SK-N-SH (cell line): ENCODE data around the gene AHNAK. TPM values are rescaled to one million over a fixed set of nuclear protein-coding genes. Genes with fewer than 3 reads are reported as not detected.

Experiments
- CTCF ChIA-PET: fragments of 300-600, 350-600 bp; formaldehyde crosslinking; extraction: SDS; loops from one replicate; lab custom pipeline; 2021; lab: Yijun Ruan, JAX
- POLR2A ChIA-PET: fragments of 350-600 bp; sonication (Branson Sonifier 250); formaldehyde crosslinking; extraction: SDS; loops from one replicate; lab custom pipeline; 2020; ENCODE audit warnings: antibody characterized with exemption, inconsistent platforms; lab: Yijun Ruan, JAX
- DNase-seq: peaks from one replicate; pipeline ENCODE4 v3.0.0; 2012
- H2AFZ ChIP-seq: fragments of 200-600 bp; sonication (generic); 2 replicates; pipeline ENCODE4 v1.8.1; 2016; ENCODE audit warnings: antibody characterized with exemption, mild to moderate bottlenecking, low read depth
- H3F3A ChIP-seq: fragments of 200-600 bp; sonication (generic); replicated peaks from 2 replicates; pipeline ENCODE3; 2016; ENCODE audit warnings: antibody characterized with exemption, mild to moderate bottlenecking; ENCODE audit not compliant: insufficient read depth
- H3K27ac ChIP-seq, 2 experiments: fragments of 200-500 bp in 1 of 2; fragments of 200-600 bp in 1 of 2; sonication (Bioruptor generic) in 1 of 2; sonication (generic), shearing (Covaris generic) in 1 of 2; 2 replicates each; pipeline versions ENCODE4 v1.5.1 to v1.6.1; 2014 to 2016; ENCODE audit warnings: low read depth in 2 of 2, inconsistent platforms in 1 of 2, low read length in 1 of 2, mild to moderate bottlenecking in 1 of 2, mixed read lengths in 1 of 2
- H3K27me3 ChIP-seq: fragments of 200-600 bp; sonication (generic), shearing (Covaris generic); 2 replicates; pipeline ENCODE4 v1.6.1; 2016; ENCODE audit warnings: mixed run types; ENCODE audit not compliant: insufficient read depth
- H3K36me3 ChIP-seq, 2 experiments: fragments of 200-500 bp in 1 of 2; fragments of 200-600 bp in 1 of 2; sonication (Bioruptor generic) in 1 of 2; sonication (generic) in 1 of 2; replicated peaks in 1 of 2; 2 replicates each; pipeline versions ENCODE3 to v1.5.1; 2014 to 2016; ENCODE audit warnings: low read length in 1 of 2, mild to moderate bottlenecking in 1 of 2; ENCODE audit not compliant: insufficient read depth in 2 of 2, control insufficient read depth in 1 of 2
- H3K4me1 ChIP-seq, 2 experiments: fragments of 200-500 bp in 1 of 2; fragments of 200-600 bp in 1 of 2; sonication (Bioruptor generic) in 1 of 2; sonication (generic), shearing (Covaris generic) in 1 of 2; 2 replicates each; pipeline versions ENCODE4 v1.5.1 to v1.6.1; 2014 to 2016; ENCODE audit warnings: low read depth in 1 of 2, low read length in 1 of 2, mixed run types in 1 of 2; ENCODE audit not compliant: insufficient read depth in 2 of 2, control insufficient read depth in 1 of 2
- H3K4me2 ChIP-seq: fragments of 200-600 bp; sonication (generic), shearing (Covaris generic); 2 replicates; pipeline ENCODE4 v1.6.1; 2017; ENCODE audit warnings: mixed run types
- H3K4me3 ChIP-seq, 2 experiments: fragments of 200-500 bp in 1 of 2; fragments of 200-600 bp in 1 of 2; sonication (Bioruptor generic) in 1 of 2; sonication (generic), shearing (Covaris generic) in 1 of 2; 2 replicates each; pipeline versions ENCODE4 v1.5.1 to v1.8.1; 2014 to 2016; ENCODE audit warnings: low read depth in 2 of 2, inconsistent platforms in 1 of 2, low read length in 1 of 2, mild to moderate bottlenecking in 1 of 2, mixed read lengths in 1 of 2, moderate library complexity in 1 of 2
- H3K79me2 ChIP-seq: fragments of 200-600 bp; sonication (generic); 2 replicates; pipeline ENCODE4 v1.8.1; 2017; ENCODE audit warnings: mild to moderate bottlenecking; ENCODE audit not compliant: insufficient read depth
- H3K9ac ChIP-seq: fragments of 200-600 bp; sonication (generic); 2 replicates; pipeline ENCODE4 v1.6.1; 2017; ENCODE audit warnings: mixed run types
- H3K9me2 ChIP-seq: fragments of 200-600 bp; sonication (generic); 2 replicates; pipeline ENCODE4 v1.6.1; 2017; ENCODE audit warnings: mixed run types
- H3K9me3 ChIP-seq: fragments of 200-600 bp; sonication (generic); 2 replicates; pipeline ENCODE4 v1.6.1; 2017; ENCODE audit warnings: mixed run types, mild to moderate bottlenecking, moderate library complexity
- H4K20me1 ChIP-seq: fragments of 200-600 bp; sonication (generic); 2 replicates; pipeline ENCODE4 v1.6.1; 2017; ENCODE audit warnings: mild to moderate bottlenecking, mixed run types; ENCODE audit not compliant: insufficient read depth
- CHD2 ChIP-seq: fragments of 150-350 bp; IDR thresholded peaks from 2 replicates; pipeline ENCODE4 v1.6.1; 2018; ENCODE audit warnings: low read length; ENCODE audit not compliant: partially characterized antibody
- ELF1 ChIP-seq: IDR thresholded peaks from 2 replicates; pipeline ENCODE4 v1.4.0; 2012
- EZH2phosphoT487 ChIP-seq: fragments of 200-600 bp; sonication (generic); IDR thresholded peaks from 2 replicates; pipeline ENCODE4 v1.6.1; 2017; ENCODE audit warnings: low read depth, mixed run types, mild to moderate bottlenecking, antibody characterized with exemption, moderate library complexity, borderline replicate concordance
- FOXJ3 ChIP-seq: sonication (generic); formaldehyde crosslinking; IDR thresholded peaks from 2 replicates; pipeline ENCODE4 v1.5.1; 2020; ENCODE audit warnings: mild to moderate bottlenecking, missing genetic modification reagents
- FOXM1 ChIP-seq: IDR thresholded peaks from 2 replicates; pipeline ENCODE4 v1.4.0; 2012; ENCODE audit warnings: low read depth, mild to moderate bottlenecking
- GABPA ChIP-seq: IDR thresholded peaks from 2 replicates; pipeline ENCODE4 v1.4.0; 2012; ENCODE audit warnings: low read depth, mild to moderate bottlenecking
- IRF3 ChIP-seq: fragments of 150-350 bp; IDR thresholded peaks from 2 replicates; pipeline ENCODE4 v1.6.1; 2016; ENCODE audit warnings: mild to moderate bottlenecking, low read depth, low read length
- MAX ChIP-seq: IDR thresholded peaks from 2 replicates; pipeline ENCODE4 v1.4.0; 2012; ENCODE audit warnings: low read depth
- RAD21 ChIP-seq: IDR thresholded peaks from 2 replicates; pipeline ENCODE4 v1.6.1; 2012; ENCODE audit warnings: mild to moderate bottlenecking, low read length
- RCOR1 ChIP-seq: fragments of 150-350 bp; IDR thresholded peaks from 2 replicates; pipeline ENCODE4 v1.6.1; 2017; ENCODE audit warnings: antibody characterized with exemption, low read length
- REST ChIP-seq: IDR thresholded peaks from 2 replicates; pipeline ENCODE4 v1.6.1; 2012; ENCODE audit warnings: mild to moderate bottlenecking, low read depth, low read length, moderate library complexity
- RXRA ChIP-seq: IDR thresholded peaks from 2 replicates; pipeline ENCODE4 v1.4.0; 2012; ENCODE audit warnings: low read depth, mild to moderate bottlenecking, borderline replicate concordance
- USF1 ChIP-seq: IDR thresholded peaks from 2 replicates; pipeline ENCODE4 v1.4.0; 2012; ENCODE audit warnings: low read depth, borderline replicate concordance
- USF2 ChIP-seq: fragments of 150-350 bp; IDR thresholded peaks from 2 replicates; pipeline ENCODE4 v1.6.1; 2017; ENCODE audit warnings: antibody characterized with exemption, low read length, low read depth, borderline replicate concordance
- ZBTB33 ChIP-seq: IDR thresholded peaks from 2 replicates; pipeline ENCODE4 v1.4.0; 2012; ENCODE audit warnings: low read depth, borderline replicate concordance
- WGBS: methylation state at CpG from one replicate; pipeline ENCODE4 v1.1.6; 2017; ENCODE audit warnings: low lambda C conversion rate; 5-methylcytosine and 5-hydroxymethylcytosine counted together
- polyA plus RNA-seq, 3 experiments: library from polyadenylated mRNA; depleted of rRNA; stranded (reverse); fragments of >200 nt; gene quantifications; 2 replicates each; pipeline ENCODE4 v1.2.3, GENCODE V29; 2012

The AHNAK gene
- polyA plus RNA-seq, 1 of the 3 experiments (the other 2 are of a cell fraction) = 57.8 TPM

- no peaks in the 10 kb centered on the region for H3K9me3 ChIP-seq
- 64% methylated on average over 10 of the region's 10 CpGs for WGBS
- H3K4me2 ChIP-seq = no peak overlapping the region
- no peaks in the 10 kb centered on the region for H3K9me2 ChIP-seq
- no peak overlapping the region for H3K9ac ChIP-seq
- H3K4me3 ChIP-seq = no peak overlapping the region
- no peaks in the 10 kb centered on the region for H4K20me1 ChIP-seq
- H3K36me3 ChIP-seq = no peaks in the 10 kb centered on the region
- DNase-seq = no peak
- peaks cover 3 to 10% of the 10 kb centered on the region in 2 experiments; a peak in 2 of 4 replicates for H3K4me1 ChIP-seq
- H3K79me2 ChIP-seq = no peaks in the 10 kb centered on the region; the same call in 1 of the 2 replicates
- no peak overlapping the region for H3K27ac ChIP-seq
- peaks cover 6% of the 10 kb centered on the region for H3F3A ChIP-seq
- H3K27me3 ChIP-seq = no peaks in the 10 kb centered on the region
- TF ChIP-seq FOXJ3 (CRISPR knock-in tag) (no peak), GABPA (no peak), ELF1 (no peak), USF1 (no peak), CHD2 (no peak), EZH2phosphoT487 (no peak), IRF3 (no peak), RXRA (no peak), MAX (no peak)
- TF ChIP-seq, all 33 proteins: peak for 0
- ChIA-PET CTCF (interaction anchor here (0.8 kb wide), 1 partner anchor 78 kb away, joined by 3 read pairs; no protein-coding TSS in a partner anchor), POLR2A (no interaction called here)
- H2AFZ ChIP-seq = no peak overlapping the region
Measured at GRCh38 chr11:62502030-62502730, 44.4 kb downstream of the AHNAK start.

- Histone ChIP-seq H3F3A (peaks cover 10% of the 10 kb centered on the region), H4K20me1 (no peaks in the 10 kb centered on the region), H3K9me3 (no peaks in the 10 kb centered on the region), H3K27ac (no peak overlapping the region), H3K4me2 (no peak overlapping the region), H3K9me2 (no peaks in the 10 kb centered on the region), H2AFZ (no peak overlapping the region), H3K4me1 (peaks cover 3 to 10% of the 10 kb centered on the region in 2 experiments; a peak in 2 of 4 replicates), H3K79me2 (no peaks in the 10 kb centered on the region), H3K27me3 (no peaks in the 10 kb centered on the region), H3K36me3 (no peaks in the 10 kb centered on the region), H3K9ac (no peak overlapping the region), H3K4me3 (no peak overlapping the region)
- 95% methylated on average over 11 of the region's 11 CpGs for WGBS
- no peak for DNase-seq
- ChIA-PET POLR2A (no interaction called here), CTCF (interaction anchor here (0.8 kb wide), 1 partner anchor 77 kb away, joined by 3 read pairs; no protein-coding TSS in a partner anchor)
- TF ChIP-seq ZBTB33 (no peak), RXRA (no peak), RCOR1 (no peak), REST (no peak), USF1 (no peak), FOXM1 (no peak), FOXJ3 (CRISPR knock-in tag) (no peak), USF2 (no peak), EZH2phosphoT487 (no peak), RAD21 (no peak)
Measured at GRCh38 chr11:62501432-62501891, 45.1 kb downstream of the AHNAK start.
